Natural killer cell (primary cell): ENCODE results near the gene SRP72. TPM values are rescaled to one million over a fixed set of nuclear protein-coding genes. Genes with fewer than 3 reads are reported as not detected.
A peak's percentile ranks its signal among the peaks of the same experiment; 100 is the strongest.

Experiments used
- ATAC-seq, 3 donors: fragments of 150-1000 bp in 2 of 3; fragments of 200-7000 bp in 1 of 3; cut with Tn5 transposase; 1 replicate in 1 of 3; 2 replicates in 2 of 3; pipeline ENCODE4 v1.10.0; 2021; ENCODE audit warnings: mild to moderate bottlenecking in 2 of 3, moderate library complexity in 2 of 3
- DNase-seq, 2 donors: peaks; one replicate each; pipeline versions ENCODE4 v3.0.0 to v3.0.0-alpha.2; 2013 to 2021; ENCODE audit warnings: mixed read lengths in 1 of 2
- H3K27ac ChIP-seq: one replicate; pipeline ENCODE4 v1.5.1; 2013; ENCODE audit warnings: mild to moderate bottlenecking, low read length
- H3K27me3 ChIP-seq: one replicate; pipeline ENCODE4 v1.6.1; 2013; ENCODE audit warnings: low read length; ENCODE audit not compliant: control insufficient read depth, insufficient read depth
- H3K36me3 ChIP-seq: one replicate; pipeline ENCODE4 v1.6.1; 2013; ENCODE audit warnings: low read length; ENCODE audit not compliant: control insufficient read depth, insufficient read depth
- H3K4me1 ChIP-seq: one replicate; pipeline ENCODE4 v1.6.1; 2013; ENCODE audit warnings: low read length; ENCODE audit not compliant: control insufficient read depth, insufficient read depth
- H3K4me3 ChIP-seq: one replicate; pipeline ENCODE4 v1.5.1; 2013; ENCODE audit warnings: low read length
- H3K9me3 ChIP-seq: one replicate; pipeline ENCODE4 v1.6.1; 2013; ENCODE audit warnings: low read length; ENCODE audit not compliant: control insufficient read depth, insufficient read depth
- H3K27ac Mint-ChIP-seq, 2 donors: one replicate each; pipeline ENCODE4 v1.8.0; 2022; ENCODE audit warnings: mild to moderate bottlenecking in 2 of 2, mixed read lengths in 2 of 2, moderate library complexity in 1 of 2
- H3K27me3 Mint-ChIP-seq, 2 donors: one replicate each; pipeline ENCODE4 v1.8.0; 2022; ENCODE audit warnings: low read depth in 2 of 2, mixed read lengths in 2 of 2
- H3K36me3 Mint-ChIP-seq: one replicate; pipeline ENCODE4 v1.8.0; 2022; ENCODE audit warnings: mixed read lengths
- H3K4me1 Mint-ChIP-seq, 2 donors: one replicate each; pipeline ENCODE4 v1.8.0; 2022; ENCODE audit warnings: mixed read lengths in 2 of 2
- H3K4me3 Mint-ChIP-seq: one replicate; pipeline ENCODE4 v1.8.0; 2022; ENCODE audit warnings: mild to moderate bottlenecking, moderate library complexity, mixed read lengths
- H3K9me3 Mint-ChIP-seq, 2 donors: one replicate each; pipeline ENCODE4 v1.8.0; 2022; ENCODE audit warnings: mixed read lengths in 2 of 2
- CTCF ChIP-seq: fragments of 200-600 bp; IDR thresholded peaks from one replicate; pipeline ENCODE4 v1.8.0; 2022; ENCODE audit warnings: antibody characterized with exemption
- WGBS: methylation state at CpG from one replicate; pipeline ENCODE4 v1.1.7; 2013; ENCODE audit warnings: missing lambda C conversion rate; ENCODE audit not compliant: insufficient coverage; 5-methylcytosine and 5-hydroxymethylcytosine counted together
- intact Hi-C: fragments of 100-400 bp; cut with micrococcal nuclease; formaldehyde crosslinking; loops from one replicate; pipeline ENCODE4 v1.14.2; 2022
- total RNA-seq, 4 donors: library from RNA; stranded (reverse); fragments of 120-200 nt in 1 of 4; gene quantifications; one replicate each; pipeline versions ENCODE4 v1.2.3 to v1.2.4, GENCODE V29; 2013 to 2022

SRP72 gene
- total RNA-seq, 3 donors from 2014 or later (not counting 1 experiment from before 2014, with no cell fraction given), result 102 to 131 (median 120) TPM

- Histone ChIP-seq H3K9me3 (no peaks in the 10 kb centered on the region), H3K4me1 (peaks cover 18% of the 10 kb centered on the region), H3K27me3 (no peaks in the 10 kb centered on the region), H3K36me3 (no peaks in the 10 kb centered on the region), H3K27ac (no peak overlapping the region), H3K4me3 (no peak overlapping the region)
- intact Hi-C loops, result no loop called here
- ATAC-seq (no peak), DNase-seq (no peak)
- H3K27me3 Mint-ChIP-seq, result no peaks in the 10 kb centered on the region
- no peak for TF ChIP-seq CTCF
- H3K4me3 Mint-ChIP-seq, result no peak overlapping the region
- H3K9me3 Mint-ChIP-seq, result no peaks in the 10 kb centered on the region
- no peaks in the 10 kb centered on the region for H3K36me3 Mint-ChIP-seq
- no peak overlapping the region for H3K27ac Mint-ChIP-seq
- H3K4me1 Mint-ChIP-seq, result peaks cover 26 to 28% of the 10 kb centered on the region in 2 donors
Observed at GRCh38 chr4:56433280-56433679, 34.1 kb upstream of the SRP72 start.

GRCh38 chr4:56434599-56435139 is 32.7 kb upstream of the SRP72 start:
- Histone ChIP-seq H3K36me3 (no peaks in the 10 kb centered on the region), H3K27ac (peak overlapping the region; percentile 89), H3K9me3 (no peaks in the 10 kb centered on the region), H3K4me3 (peak overlapping the region; percentile 82), H3K4me1 (peaks cover 18% of the 10 kb centered on the region), H3K27me3 (no peaks in the 10 kb centered on the region)
- peak overlapping the region; percentile 89 to 91 for H3K27ac Mint-ChIP-seq
- peak overlapping the region; percentile 97 for H3K4me3 Mint-ChIP-seq
- no peak for DNase-seq
- peaks cover 26 to 28% of the 10 kb centered on the region in 2 donors for H3K4me1 Mint-ChIP-seq
- intact Hi-C loops, result loop anchor here (2.0 to 5.0 kb wide), 3 partner anchors 218 to 486 kb away; partner anchors contain the start of genes CEP135 and REST
- no peak for TF ChIP-seq CTCF
- ATAC-seq, result no peak
- under 1% methylated on average over 15 of the region's 15 CpGs for WGBS
- no peaks in the 10 kb centered on the region for H3K36me3 Mint-ChIP-seq
- H3K9me3 Mint-ChIP-seq, result no peaks in the 10 kb centered on the region
- H3K27me3 Mint-ChIP-seq, result no peaks in the 10 kb centered on the region

- peak within 1 kb of the TSS; percentile 89 to 91 for H3K27ac Mint-ChIP-seq
- peak; percentile 84 to 96 (median 85) for ATAC-seq
- TF ChIP-seq CTCF, result no peak
- Histone ChIP-seq H3K9me3 (no peaks in the 10 kb centered on the region), H3K27me3 (no peaks in the 10 kb centered on the region), H3K4me3 (peak within 1 kb of the TSS; percentile 82), H3K27ac (peak within 1 kb of the TSS; percentile 89), H3K4me1 (peaks cover 18% of the 10 kb centered on the region), H3K36me3 (no peaks in the 10 kb centered on the region)
- DNase-seq, result peak; percentile 99
- no peaks in the 10 kb centered on the region for H3K27me3 Mint-ChIP-seq
- intact Hi-C loops, result loop anchor here (2.0 to 5.0 kb wide), 3 partner anchors 217 to 487 kb away; partner anchors contain the start of genes CEP135 and REST
- H3K4me1 Mint-ChIP-seq, result peaks cover 26 to 28% of the 10 kb centered on the region in 2 donors
- H3K36me3 Mint-ChIP-seq, result no peaks in the 10 kb centered on the region
- under 1% methylated on average over 61 of the region's 61 CpGs for WGBS
- peak within 1 kb of the TSS; percentile 97 for H3K4me3 Mint-ChIP-seq
- H3K9me3 Mint-ChIP-seq, result no peaks in the 10 kb centered on the region
Observed at GRCh38 chr4:56435140-56435926, 32.1 kb upstream of the SRP72 start, which contains the start of gene PPAT. PPAT (minus strand) TSS chr4:56435615; CDS start chr4:56435477, 138 bp downstream.
